ENCODE data around the gene RHOXF2. TPM values are rescaled to one million over a fixed set of nuclear protein-coding genes. Genes with fewer than 3 reads are reported as not detected.
"Not testable (repeated sequence)": the region's sequence is repeated elsewhere in the genome, so short reads cannot be mapped to it uniquely, and the experiment has no call there.

RHOXF2 gene
- not detected for total RNA-seq

DNA sequence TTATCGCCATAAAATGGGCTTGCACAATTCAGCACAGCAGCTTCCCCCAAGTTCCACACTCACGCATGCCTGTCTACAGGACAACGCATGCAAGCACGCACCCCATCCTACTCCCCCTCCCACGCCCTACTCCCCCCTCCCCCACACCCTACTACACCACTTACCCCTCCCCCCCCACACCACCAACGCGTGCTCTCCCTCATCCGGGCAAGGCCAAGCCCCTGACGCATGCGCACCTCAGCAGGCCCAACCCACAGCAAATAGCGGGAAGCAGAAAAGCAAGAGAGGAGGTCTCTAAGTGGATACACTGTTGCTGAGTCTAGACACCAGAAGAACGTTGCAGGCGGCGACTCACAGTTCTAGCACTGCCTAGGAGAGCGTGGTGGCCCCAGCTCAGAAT, at the start of gene RHOXF2:
Gene RHOXF2, plus strand, starts transcription at position 301 of the 400 bp plus-strand sequence. CDS start 138 bp downstream, outside the sequence.
- DNase-seq, result not testable (repeated sequence)

DNA sequence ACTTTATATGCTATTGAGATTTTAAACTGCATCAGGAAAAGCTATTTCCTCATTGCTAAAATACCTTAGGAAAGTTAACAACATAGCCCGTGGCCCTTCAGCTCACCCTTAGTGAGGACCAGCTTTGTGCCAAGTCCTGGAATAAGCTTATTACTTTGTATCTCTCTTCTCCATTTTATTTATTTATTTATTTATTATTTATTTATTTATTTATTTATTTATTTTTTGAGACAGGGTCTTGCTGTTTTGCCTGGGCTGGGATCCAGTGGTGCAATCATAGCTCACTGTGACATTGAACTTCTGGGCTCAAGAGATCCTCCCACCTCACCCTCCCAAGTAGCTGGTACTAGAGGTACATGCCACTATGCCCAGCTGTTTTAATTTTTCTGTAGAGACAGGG, 49.0 kb upstream of the RHOXF2 start:
- no peak for DNase-seq

- no peak for DNase-seq
Measured at GRCh38 chrX:120111611-120112010, 46.8 kb upstream of the RHOXF2 start.

GRCh38 chrX:120115438-120115963, 42.9 kb upstream of the RHOXF2 start, which contains the start of gene RHOXF1:
Gene RHOXF1 (minus strand): TSS chrX:120115913. CDS start chrX:120115862, 51 bp downstream.
- no peak for DNase-seq

DNA sequence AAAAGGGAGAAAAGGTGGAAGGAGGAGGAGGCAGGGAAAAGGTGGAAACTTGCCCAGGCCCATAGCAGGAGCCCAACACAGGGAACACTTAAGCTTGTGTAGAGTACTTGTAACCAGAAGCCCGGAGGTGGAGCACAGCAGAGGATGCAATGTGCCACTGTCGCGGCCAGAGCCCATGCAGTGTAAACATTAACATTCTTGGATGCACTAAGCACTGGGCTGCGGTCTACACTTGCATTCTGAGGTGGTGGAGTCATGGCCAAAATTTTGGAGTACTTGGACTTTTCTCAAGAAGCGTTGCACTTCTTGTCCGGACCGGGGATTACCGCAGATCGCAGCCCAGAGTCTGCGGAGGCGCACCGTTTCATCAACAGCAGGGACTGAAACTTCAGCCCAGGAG, 38.2 kb upstream of the RHOXF2 start:
- DNase-seq, result no peak

GRCh38 chrX:120125444-120125843, 33.0 kb upstream of the RHOXF2 start:
- no peak for DNase-seq

GRCh38 chrX:120128306-120128846, 30.0 kb upstream of the RHOXF2 start:
- DNase-seq, result not testable (repeated sequence)

GRCh38 chrX:120136128-120136527, 22.3 kb upstream of the RHOXF2 start:
- DNase-seq, result no peak

- no peak for DNase-seq
Measured at GRCh38 chrX:120136840-120137239, 21.6 kb upstream of the RHOXF2 start.

GRCh38 chrX:120137439-120137838, 21.0 kb upstream of the RHOXF2 start:
- no peak for DNase-seq

GRCh38 chrX:120140293-120140981, 18.0 kb upstream of the RHOXF2 start:
- DNase-seq, result no peak

- no peak for DNase-seq
Measured at GRCh38 chrX:120144178-120144844, 14.1 kb upstream of the RHOXF2 start.

- no peak for DNase-seq
Measured at GRCh38 chrX:120145295-120145925, 13.0 kb upstream of the RHOXF2 start.

DNA sequence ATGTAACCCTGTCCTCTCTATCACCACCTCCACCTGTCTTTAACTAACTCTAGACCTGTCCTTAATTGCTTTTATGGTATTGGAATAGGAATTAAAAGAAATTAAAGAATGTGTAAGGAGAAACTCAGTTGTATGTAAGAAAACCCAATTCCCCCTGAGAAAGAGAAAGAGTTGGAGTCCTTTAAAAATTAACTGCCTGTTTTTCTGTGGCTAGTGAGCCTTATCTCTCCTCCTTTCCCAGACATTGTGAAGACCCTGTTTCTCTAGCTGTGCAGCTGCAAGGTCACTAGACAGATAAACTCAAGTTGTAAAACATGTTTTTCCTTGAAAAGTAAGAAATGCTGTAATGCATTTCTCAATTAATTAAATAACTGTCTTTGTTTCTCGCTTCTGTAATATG, 12.1 kb upstream of the RHOXF2 start:
- not testable (repeated sequence) for DNase-seq

GRCh38 chrX:120147537-120147936, 10.9 kb upstream of the RHOXF2 start:
- DNase-seq, result no peak

DNA sequence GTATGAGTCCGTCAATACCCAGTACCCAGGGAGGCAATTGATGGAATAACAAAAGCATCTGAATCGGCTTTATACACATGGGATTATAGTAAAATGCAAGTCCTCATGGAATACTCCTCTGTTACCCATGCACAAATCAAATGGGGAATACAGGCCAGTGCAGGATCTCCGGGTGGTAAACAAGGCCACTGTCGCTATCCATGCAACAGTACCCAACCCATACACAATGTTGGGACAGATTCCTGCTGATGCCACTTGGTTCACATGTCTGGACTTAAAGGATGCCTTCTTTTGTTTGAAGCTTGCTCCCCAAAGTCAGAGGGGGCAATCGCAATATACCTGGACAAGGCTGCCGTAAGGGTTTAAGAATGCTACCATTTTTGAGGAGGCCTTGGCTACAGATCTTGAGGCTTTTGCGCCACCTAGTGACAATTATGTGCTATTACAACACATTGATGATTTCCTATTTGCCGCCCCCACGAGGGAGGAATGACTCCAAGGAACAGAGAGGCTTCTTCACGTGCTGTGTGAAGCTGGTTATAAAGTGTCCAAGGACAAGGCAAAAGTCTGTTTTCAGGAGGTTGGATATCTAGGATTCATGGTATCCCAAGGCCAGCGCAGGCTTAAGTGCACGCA, 8.2 kb upstream of the RHOXF2 start:
- not testable (repeated sequence) for DNase-seq

GRCh38 chrX:120159086-120159485, 673 bp downstream of the RHOXF2 start:
- not testable (repeated sequence) for DNase-seq

DNA sequence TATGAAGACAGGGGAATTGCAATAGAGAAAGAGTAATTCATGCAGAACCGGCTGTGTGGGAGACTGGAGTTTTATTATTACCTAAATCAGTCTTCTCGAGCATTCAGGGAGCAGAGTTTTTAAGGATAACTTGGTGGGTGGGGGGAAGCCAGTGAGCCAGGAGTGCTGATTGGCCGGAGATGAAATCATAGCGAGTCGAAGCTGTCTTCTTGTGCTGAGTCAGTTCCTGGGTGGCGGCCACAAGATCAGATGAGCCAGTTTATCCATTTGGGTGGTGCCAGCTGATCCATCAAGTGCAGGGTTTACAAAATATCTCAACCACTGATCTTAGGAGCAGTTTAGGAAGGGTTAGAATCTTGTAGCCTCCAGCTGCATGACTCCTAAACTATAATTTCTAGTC, 34.8 kb downstream of the RHOXF2 start:
- not testable (repeated sequence) for DNase-seq

DNA sequence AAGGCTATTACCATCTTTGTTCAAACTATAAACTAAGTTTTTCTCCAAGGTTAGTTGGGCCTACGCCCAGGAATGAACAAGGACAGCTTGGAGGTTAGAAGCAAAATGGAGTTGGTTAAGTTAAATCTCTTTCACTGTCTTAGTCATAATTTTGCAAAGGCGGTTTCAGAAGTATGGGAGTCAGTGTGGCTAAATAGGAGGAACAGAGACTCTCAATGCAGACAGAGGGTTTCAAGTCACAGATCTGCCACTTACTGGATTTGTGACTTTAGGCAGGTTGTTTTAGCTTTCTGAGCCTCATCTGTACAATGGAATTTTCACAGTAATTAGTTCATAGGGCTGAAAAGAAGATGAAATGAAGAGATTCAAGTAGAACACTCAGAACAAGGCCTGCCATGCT, 35.3 kb downstream of the RHOXF2 start:
- not testable (repeated sequence) for DNase-seq

GRCh38 chrX:120195786-120196185, 37.4 kb downstream of the RHOXF2 start:
- DNase-seq, result not testable (repeated sequence)

- not testable (repeated sequence) for DNase-seq
Measured at GRCh38 chrX:120196626-120197283, 38.3 kb downstream of the RHOXF2 start.

- DNase-seq, result no peak
Measured at GRCh38 chrX:120200851-120201250, 42.4 kb downstream of the RHOXF2 start.
